ENCODE results near the gene MTCL1. TPM values are rescaled to one million over a fixed set of nuclear protein-coding genes. Genes with fewer than 3 reads are reported as not detected.

Gene MTCL1
- total RNA-seq, 1 experiment from 2014 or later: 22.7 TPM

DNA sequence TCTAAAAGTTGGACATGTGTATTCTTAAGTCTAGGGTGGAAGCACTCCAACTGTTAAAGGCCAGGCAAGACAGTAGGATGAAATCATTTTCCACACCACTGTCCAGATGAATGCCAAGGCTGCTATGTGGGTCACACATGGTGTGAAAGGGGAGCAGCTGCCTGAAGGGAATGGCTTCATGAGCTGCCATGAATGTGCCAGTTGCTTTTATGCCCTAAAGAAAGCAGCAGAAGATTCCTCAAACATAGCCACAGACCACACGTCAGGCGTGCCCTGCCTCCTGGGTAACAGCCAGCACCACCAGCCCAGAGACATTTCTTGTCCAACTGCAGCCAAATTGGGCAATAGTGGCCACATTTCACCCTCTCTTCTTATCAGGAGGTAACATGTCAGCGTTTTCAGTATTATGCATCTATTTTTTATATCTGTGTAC is 130.2 kb downstream of the MTCL1 start:
- H3K79me2 ChIP-seq (ENCODE audit: insufficient read depth, low read length): no peaks in the 10 kb centered on the region
- ChIA-PET POLR2A (no interaction called here), CTCF (no interaction called here), RAD21 (ENCODE audit: low non-redundant PET in 1 of 2, low total read pairs in 2 of 2, uncharacterized antibody in 2 of 2, unreplicated experiment in 2 of 2) (no interaction called here)
- no peak overlapping the region for H3K9ac ChIP-seq (ENCODE audit: low read length)
- no peaks in the 10 kb centered on the region for H3K4me1 ChIP-seq (ENCODE audit: control insufficient read depth in 1 of 2, insufficient read depth in 2 of 2, low read length in 2 of 2)
- ATAC-seq (no peak), DNase-seq (ENCODE audit: low read depth, low spot score) (no peak)
- H3K27me3 ChIP-seq (ENCODE audit: insufficient read depth, low read length): no peaks in the 10 kb centered on the region
- H4K20me1 ChIP-seq (ENCODE audit: insufficient read depth): no peaks in the 10 kb centered on the region
- H2AFZ ChIP-seq (ENCODE audit: low read depth, low read length, poor library complexity, severe bottlenecking): no peak overlapping the region
- no peaks in the 10 kb centered on the region for H3K9me2 ChIP-seq (ENCODE audit: insufficient read depth)
- peaks cover 3 to 9% of the 10 kb centered on the region in 2 experiments; a peak in 2 of 4 replicates for H3K9me3 ChIP-seq (ENCODE audit: control insufficient read depth in 1 of 2, insufficient read depth in 1 of 2, low read depth in 1 of 2, low read length in 2 of 2)
- H3K36me3 ChIP-seq (ENCODE audit: control insufficient read depth in 1 of 2, insufficient read depth in 2 of 2, low read length in 2 of 2): no peaks in the 10 kb centered on the region
- no peak overlapping the region for H3K4me2 ChIP-seq (ENCODE audit: low read length)
- no peak overlapping the region for H3K27ac ChIP-seq (ENCODE audit: low read depth, low read length)
- H3K4me3 ChIP-seq (replicated peaks in 1 of 2; ENCODE audit: low read depth in 1 of 2, low read length in 2 of 2): no peak overlapping the region
- TF ChIP-seq TCF7L2 (IDR thresholded peaks at IDR 0.05; ENCODE audit: borderline replicate concordance, extremely low read depth, insufficient read depth, insufficient read length) (no peak), ZNF274 (IDR thresholded peaks at IDR 0.05; ENCODE audit: low read depth, low read length) (no peak), ELF1 (IDR thresholded peaks at IDR 0.05; ENCODE audit: borderline replicate concordance, low read depth) (no peak)
- TF ChIP-seq, protein P1, sequence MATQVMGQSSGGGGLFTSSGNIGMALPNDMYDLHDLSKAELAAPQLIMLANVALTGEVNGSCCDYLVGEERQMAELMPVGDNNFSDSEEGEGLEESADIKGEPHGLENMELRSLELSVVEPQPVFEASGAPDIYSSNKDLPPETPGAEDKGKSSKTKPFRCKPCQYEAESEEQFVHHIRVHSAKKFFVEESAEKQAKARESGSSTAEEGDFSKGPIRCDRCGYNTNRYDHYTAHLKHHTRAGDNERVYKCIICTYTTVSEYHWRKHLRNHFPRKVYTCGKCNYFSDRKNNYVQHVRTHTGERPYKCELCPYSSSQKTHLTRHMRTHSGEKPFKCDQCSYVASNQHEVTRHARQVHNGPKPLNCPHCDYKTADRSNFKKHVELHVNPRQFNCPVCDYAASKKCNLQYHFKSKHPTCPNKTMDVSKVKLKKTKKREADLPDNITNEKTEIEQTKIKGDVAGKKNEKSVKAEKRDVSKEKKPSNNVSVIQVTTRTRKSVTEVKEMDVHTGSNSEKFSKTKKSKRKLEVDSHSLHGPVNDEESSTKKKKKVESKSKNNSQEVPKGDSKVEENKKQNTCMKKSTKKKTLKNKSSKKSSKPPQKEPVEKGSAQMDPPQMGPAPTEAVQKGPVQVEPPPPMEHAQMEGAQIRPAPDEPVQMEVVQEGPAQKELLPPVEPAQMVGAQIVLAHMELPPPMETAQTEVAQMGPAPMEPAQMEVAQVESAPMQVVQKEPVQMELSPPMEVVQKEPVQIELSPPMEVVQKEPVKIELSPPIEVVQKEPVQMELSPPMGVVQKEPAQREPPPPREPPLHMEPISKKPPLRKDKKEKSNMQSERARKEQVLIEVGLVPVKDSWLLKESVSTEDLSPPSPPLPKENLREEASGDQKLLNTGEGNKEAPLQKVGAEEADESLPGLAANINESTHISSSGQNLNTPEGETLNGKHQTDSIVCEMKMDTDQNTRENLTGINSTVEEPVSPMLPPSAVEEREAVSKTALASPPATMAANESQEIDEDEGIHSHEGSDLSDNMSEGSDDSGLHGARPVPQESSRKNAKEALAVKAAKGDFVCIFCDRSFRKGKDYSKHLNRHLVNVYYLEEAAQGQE (IDR thresholded peaks at IDR 0.05; ENCODE audit: low read depth): no peak
- TF ChIP-seq, protein P2, sequence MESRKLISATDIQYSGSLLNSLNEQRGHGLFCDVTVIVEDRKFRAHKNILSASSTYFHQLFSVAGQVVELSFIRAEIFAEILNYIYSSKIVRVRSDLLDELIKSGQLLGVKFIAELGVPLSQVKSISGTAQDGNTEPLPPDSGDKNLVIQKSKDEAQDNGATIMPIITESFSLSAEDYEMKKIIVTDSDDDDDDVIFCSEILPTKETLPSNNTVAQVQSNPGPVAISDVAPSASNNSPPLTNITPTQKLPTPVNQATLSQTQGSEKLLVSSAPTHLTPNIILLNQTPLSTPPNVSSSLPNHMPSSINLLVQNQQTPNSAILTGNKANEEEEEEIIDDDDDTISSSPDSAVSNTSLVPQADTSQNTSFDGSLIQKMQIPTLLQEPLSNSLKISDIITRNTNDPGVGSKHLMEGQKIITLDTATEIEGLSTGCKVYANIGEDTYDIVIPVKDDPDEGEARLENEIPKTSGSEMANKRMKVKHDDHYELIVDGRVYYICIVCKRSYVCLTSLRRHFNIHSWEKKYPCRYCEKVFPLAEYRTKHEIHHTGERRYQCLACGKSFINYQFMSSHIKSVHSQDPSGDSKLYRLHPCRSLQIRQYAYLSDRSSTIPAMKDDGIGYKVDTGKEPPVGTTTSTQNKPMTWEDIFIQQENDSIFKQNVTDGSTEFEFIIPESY (IDR thresholded peaks at IDR 0.05; ENCODE audit: extremely low read depth, insufficient replicate concordance, low read length): no peak
- TF ChIP-seq, protein P3, sequence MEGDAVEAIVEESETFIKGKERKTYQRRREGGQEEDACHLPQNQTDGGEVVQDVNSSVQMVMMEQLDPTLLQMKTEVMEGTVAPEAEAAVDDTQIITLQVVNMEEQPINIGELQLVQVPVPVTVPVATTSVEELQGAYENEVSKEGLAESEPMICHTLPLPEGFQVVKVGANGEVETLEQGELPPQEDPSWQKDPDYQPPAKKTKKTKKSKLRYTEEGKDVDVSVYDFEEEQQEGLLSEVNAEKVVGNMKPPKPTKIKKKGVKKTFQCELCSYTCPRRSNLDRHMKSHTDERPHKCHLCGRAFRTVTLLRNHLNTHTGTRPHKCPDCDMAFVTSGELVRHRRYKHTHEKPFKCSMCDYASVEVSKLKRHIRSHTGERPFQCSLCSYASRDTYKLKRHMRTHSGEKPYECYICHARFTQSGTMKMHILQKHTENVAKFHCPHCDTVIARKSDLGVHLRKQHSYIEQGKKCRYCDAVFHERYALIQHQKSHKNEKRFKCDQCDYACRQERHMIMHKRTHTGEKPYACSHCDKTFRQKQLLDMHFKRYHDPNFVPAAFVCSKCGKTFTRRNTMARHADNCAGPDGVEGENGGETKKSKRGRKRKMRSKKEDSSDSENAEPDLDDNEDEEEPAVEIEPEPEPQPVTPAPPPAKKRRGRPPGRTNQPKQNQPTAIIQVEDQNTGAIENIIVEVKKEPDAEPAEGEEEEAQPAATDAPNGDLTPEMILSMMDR (IDR thresholded peaks at IDR 0.05 in 2 of 3, conservative IDR thresholded peaks at IDR 0.05 in 1 of 3; ENCODE audit: borderline replicate concordance in 1 of 3, insufficient read depth in 1 of 3, low read depth in 2 of 3, low read length in 2 of 3): no peak
- no TSS peak for BruUV-seq (replicated peaks)
- intact Hi-C loops (cut with micrococcal nuclease): no loop called here

Data from HCT116 (cell line).